H1 (cell line): ENCODE data around the gene PARP16. TPM values are rescaled to one million over a fixed set of nuclear protein-coding genes. Genes with fewer than 3 reads are reported as not detected.

Source experiments
- CTCF ChIA-PET: fragments of 300-600 bp; sonication (Branson Sonifier 250); formaldehyde crosslinking; loops from one replicate; lab custom pipeline; 2021; ENCODE audit not compliant: partially characterized antibody; lab: Charles Lee
- POLR2A ChIA-PET: fragments of 300-600 bp; sonication (Branson Sonifier 250); formaldehyde crosslinking; loops from one replicate; lab custom pipeline; 2021; ENCODE audit warnings: inconsistent platforms; ENCODE audit not compliant: partially characterized antibody; lab: Charles Lee
- DNase-seq, 2 experiments: peaks; one replicate each; pipeline versions ENCODE4 v3.0.0 to v3.0.0-alpha.2; 2010 to 2022; ENCODE audit warnings: low spot score in 2 of 2, low read depth in 1 of 2, mixed read lengths in 1 of 2
- FAIRE-seq: peaks from 2 replicates; lab custom pipeline; 2011; peaks lifted over from hg19 to GRCh38; lab: Jason Lieb, UNC
- H2AFZ ChIP-seq: 2 replicates; pipeline ENCODE4 v1.8.1; 2012; ENCODE audit warnings: low read length, inconsistent platforms
- H2AK5ac ChIP-seq: 2 replicates; pipeline ENCODE4 v1.6.1; 2013; ENCODE audit warnings: low read depth, low read length
- H2BK120ac ChIP-seq: replicated peaks from 2 replicates; pipeline ENCODE3; 2013; ENCODE audit warnings: low read depth, low read length, inconsistent platforms
- H2BK12ac ChIP-seq: 2 replicates; pipeline ENCODE4 v1.6.1; 2013; ENCODE audit warnings: low read depth, low read length
- H2BK15ac ChIP-seq: 2 replicates; pipeline ENCODE4 v1.6.1; 2013; ENCODE audit warnings: low read length
- H2BK20ac ChIP-seq: 2 replicates; pipeline ENCODE4 v1.6.1; 2013; ENCODE audit warnings: low read length
- H2BK5ac ChIP-seq: 2 replicates; pipeline ENCODE4 v1.6.1; 2013; ENCODE audit warnings: low read depth, low read length
- H3K14ac ChIP-seq: 2 replicates; pipeline ENCODE4 v1.6.1; 2013; ENCODE audit warnings: inconsistent platforms; ENCODE audit not compliant: insufficient read length
- H3K18ac ChIP-seq: 2 replicates; pipeline ENCODE4 v1.6.1; 2013; ENCODE audit warnings: low read length; ENCODE audit errors: extremely low read depth
- H3K23ac ChIP-seq: 2 replicates; pipeline ENCODE4 v1.6.1; 2013; ENCODE audit warnings: inconsistent platforms; ENCODE audit not compliant: insufficient read length
- H3K23me2 ChIP-seq: 2 replicates; pipeline ENCODE4 v1.6.1; 2013; ENCODE audit warnings: low read depth, low read length
- H3K27ac ChIP-seq: 2 replicates; pipeline ENCODE4 v1.6.1; 2011; ENCODE audit warnings: low read depth, low read length, inconsistent platforms
- H3K27me3 ChIP-seq, 4 experiments: replicated peaks in 1 of 4; 1 replicate in 1 of 4; 2 replicates in 3 of 4; pipeline versions ENCODE4 v1.6.1 to v1.8.1; 2011 to 2013; ENCODE audit warnings: low read length in 3 of 4, mild to moderate bottlenecking in 3 of 4, inconsistent platforms in 2 of 4, mixed read lengths in 2 of 4, moderate library complexity in 1 of 4; ENCODE audit not compliant: control insufficient read depth in 3 of 4, insufficient read depth in 3 of 4; ENCODE audit errors: extremely low read depth in 1 of 4
- H3K36me3 ChIP-seq, 4 experiments: 2 replicates each; pipeline versions ENCODE4 v1.6.1 to v1.8.1; 2011 to 2013; ENCODE audit warnings: mild to moderate bottlenecking in 4 of 4, low read length in 3 of 4, moderate library complexity in 2 of 4, control low read depth in 1 of 4, inconsistent platforms in 1 of 4; ENCODE audit not compliant: insufficient read depth in 4 of 4, control insufficient read depth in 2 of 4
- H3K4ac ChIP-seq: replicated peaks from 2 replicates; pipeline ENCODE3; 2013; ENCODE audit warnings: low read length, low read depth, mixed read lengths, inconsistent platforms; ENCODE audit not compliant: insufficient read length
- H3K4me1 ChIP-seq, 4 experiments: replicated peaks in 1 of 4; 1 replicate in 1 of 4; 2 replicates in 3 of 4; pipeline versions ENCODE4 v1.6.1 to v1.8.1; 2011 to 2013; ENCODE audit warnings: low read length in 3 of 4, inconsistent platforms in 2 of 4, mixed read lengths in 1 of 4; ENCODE audit not compliant: insufficient read depth in 4 of 4, control insufficient read depth in 3 of 4
- H3K4me2 ChIP-seq, 2 experiments: 2 replicates each; pipeline versions ENCODE4 v1.6.1 to v1.8.1; 2011 to 2013; ENCODE audit warnings: low read depth in 2 of 2, low read length in 2 of 2, control low read depth in 1 of 2, inconsistent platforms in 1 of 2, mild to moderate bottlenecking in 1 of 2; ENCODE audit not compliant: insufficient read depth in 1 of 2
- H3K4me3 ChIP-seq, 4 experiments: fragments of 200-600, 300-600 bp in 1 of 4; sonication (generic), shearing (Covaris generic), sonication (Bioruptor Twin) in 1 of 4; 2 replicates each; pipeline versions ENCODE4 v1.5.1 to v1.8.1; 2011 to 2016; ENCODE audit warnings: low read length in 4 of 4, low read depth in 3 of 4, control low read depth in 2 of 4, inconsistent platforms in 2 of 4, mild to moderate bottlenecking in 2 of 4, mixed read lengths in 1 of 4, moderate library complexity in 1 of 4; ENCODE audit not compliant: insufficient read depth in 2 of 4; ENCODE audit errors: extremely low read depth in 1 of 4
- H3K56ac ChIP-seq: replicated peaks from 2 replicates; pipeline ENCODE3; 2013; ENCODE audit warnings: low read depth, mild to moderate bottlenecking, mixed read lengths, low read length, inconsistent platforms; ENCODE audit not compliant: insufficient read length
- H3K79me1 ChIP-seq: 2 replicates; pipeline ENCODE4 v1.6.1; 2013; ENCODE audit warnings: low read depth, low read length, control low read depth
- H3K79me2 ChIP-seq, 2 experiments: 2 replicates each; pipeline versions ENCODE4 v1.6.1 to v1.8.1; 2012 to 2013; ENCODE audit warnings: low read length in 2 of 2, mild to moderate bottlenecking in 2 of 2, inconsistent platforms in 1 of 2; ENCODE audit not compliant: insufficient read depth in 2 of 2, control insufficient read depth in 1 of 2
- H3K9ac ChIP-seq, 4 experiments: replicated peaks in 1 of 4; 1 replicate in 1 of 4; 2 replicates in 3 of 4; pipeline versions ENCODE4 v1.6.1 to v1.8.1; 2011 to 2013; ENCODE audit warnings: low read depth in 3 of 4, low read length in 3 of 4, control low read depth in 2 of 4, mild to moderate bottlenecking in 2 of 4, moderate library complexity in 2 of 4, inconsistent platforms in 1 of 4; ENCODE audit errors: extremely low read depth in 1 of 4
- H3K9me3 ChIP-seq, 2 experiments: 2 replicates each; pipeline versions ENCODE4 v1.6.1 to v1.8.1; 2012 to 2013; ENCODE audit warnings: mild to moderate bottlenecking in 2 of 2, moderate library complexity in 2 of 2, control low read depth in 1 of 2, inconsistent platforms in 1 of 2, low read depth in 1 of 2, low read length in 1 of 2, mixed read lengths in 1 of 2; ENCODE audit not compliant: insufficient read depth in 2 of 2
- H4K20me1 ChIP-seq, 2 experiments: replicated peaks in 1 of 2; 2 replicates each; pipeline versions ENCODE3 to v1.8.1; 2011 to 2013; ENCODE audit warnings: inconsistent platforms in 2 of 2, low read length in 2 of 2, mild to moderate bottlenecking in 1 of 2; ENCODE audit not compliant: insufficient read depth in 2 of 2, control insufficient read depth in 1 of 2
- H4K5ac ChIP-seq: 2 replicates; pipeline ENCODE4 v1.6.1; 2013; ENCODE audit warnings: low read length, low read depth, mixed read lengths, inconsistent platforms; ENCODE audit not compliant: insufficient read length
- H4K8ac ChIP-seq: 2 replicates; pipeline ENCODE4 v1.8.0; 2013; ENCODE audit warnings: mild to moderate bottlenecking, moderate library complexity, low read length, inconsistent platforms; ENCODE audit not compliant: insufficient read depth; ENCODE audit errors: extremely low read depth
- H4K91ac ChIP-seq: replicated peaks from 2 replicates; pipeline ENCODE3; 2013; ENCODE audit warnings: low read length, mixed read lengths, inconsistent platforms; ENCODE audit not compliant: insufficient read length
- CHD1 ChIP-seq: IDR thresholded peaks from 2 replicates; pipeline ENCODE4 v1.6.1; 2012; ENCODE audit warnings: low read depth, low read length, improper control_type of control experiment
- CTCF ChIP-seq, 3 experiments: IDR thresholded peaks; 1 replicate in 2 of 3; 2 replicates in 1 of 3; pipeline versions ENCODE4 v1.5.1 to v1.6.1; 2011; ENCODE audit warnings: low read length in 3 of 3, mild to moderate bottlenecking in 3 of 3, inconsistent platforms in 2 of 3, low read depth in 1 of 3, moderate library complexity in 1 of 3; ENCODE audit not compliant: insufficient read depth in 1 of 3; ENCODE audit errors: control extremely low read depth in 1 of 3
- EP300 ChIP-seq, 2 experiments: IDR thresholded peaks; 1 replicate in 1 of 2; 2 replicates in 1 of 2; pipeline ENCODE4 v1.6.1; 2011 to 2012; ENCODE audit warnings: low read depth in 2 of 2, low read length in 2 of 2, mild to moderate bottlenecking in 2 of 2, borderline replicate concordance in 1 of 2, inconsistent platforms in 1 of 2, moderate library complexity in 1 of 2
- HDAC6 ChIP-seq: IDR thresholded peaks from one replicate; pipeline ENCODE4 v1.7.1; 2012; ENCODE audit warnings: low read depth, mild to moderate bottlenecking, inconsistent platforms, low read length, moderate library complexity
- JUN ChIP-seq: IDR thresholded peaks from 2 replicates; pipeline ENCODE4 v1.6.1; 2011; ENCODE audit warnings: low read depth, mild to moderate bottlenecking, improper control_type of control experiment, low read length
- KDM1A ChIP-seq: fragments of 200-600, 300-600 bp; sonication (generic); IDR thresholded peaks from 2 replicates; pipeline ENCODE4 v1.7.1; 2016; ENCODE audit warnings: mild to moderate bottlenecking, low read length, borderline replicate concordance
- POLR2A ChIP-seq, 2 experiments: IDR thresholded peaks; 1 replicate in 1 of 2; 2 replicates in 1 of 2; pipeline ENCODE4 v1.6.1; 2011; ENCODE audit warnings: low read depth in 2 of 2, low read length in 2 of 2, mild to moderate bottlenecking in 2 of 2; ENCODE audit errors: control extremely low read depth in 1 of 2
- SIN3A ChIP-seq, 2 experiments: IDR thresholded peaks in 1 of 2; conservative IDR thresholded peaks in 1 of 2; 2 replicates each; pipeline ENCODE4 v1.6.1; 2011 to 2012; ENCODE audit warnings: low read length in 2 of 2, improper control_type of control experiment in 1 of 2, low read depth in 1 of 2, mild to moderate bottlenecking in 1 of 2
- SP1 ChIP-seq: IDR thresholded peaks from 2 replicates; pipeline ENCODE4 v1.6.1; 2011; ENCODE audit warnings: low read depth, low read length
- SP2 ChIP-seq: IDR thresholded peaks from 2 replicates; pipeline ENCODE4 v1.6.1; 2012; ENCODE audit warnings: mild to moderate bottlenecking, low read length, inconsistent platforms
- SUZ12 ChIP-seq: fragments of 200-600 bp; sonication (generic); IDR thresholded peaks from 2 replicates; pipeline ENCODE4 v1.6.1; 2012; ENCODE audit warnings: mild to moderate bottlenecking, inconsistent platforms, low read length, moderate library complexity, mixed read lengths
- TBP ChIP-seq: IDR thresholded peaks from 2 replicates; pipeline ENCODE4 v1.6.1; 2011; ENCODE audit warnings: low read depth, low read length, improper control_type of control experiment
- WGBS, 2 experiments: shearing (Covaris generic) in 1 of 2; methylation state at CpG; one replicate each; pipeline versions ENCODE4 v1.1.6 to v1.1.7; 2013 to 2015; ENCODE audit warnings: low lambda C conversion rate in 2 of 2, mixed read lengths in 2 of 2, inconsistent platforms in 1 of 2, low coverage in 1 of 2, missing lambda C conversion rate in 1 of 2; ENCODE audit not compliant: insufficient replicate concordance in 2 of 2, insufficient coverage in 1 of 2, insufficient read length in 1 of 2; ENCODE audit errors: extremely low coverage in 1 of 2, missing lambda C conversion rate in 1 of 2; 5-methylcytosine and 5-hydroxymethylcytosine counted together
- polyA plus RNA-seq, 7 experiments: library from polyadenylated mRNA; depleted of rRNA in 3 of 7; stranded (reverse) in 5 of 7; unstranded in 2 of 7; fragments of >200 nt in 5 of 7; fragments of 200-250 nt in 2 of 7; gene quantifications; 1 replicate in 5 of 7; 2 replicates in 1 of 7; 4 replicates in 1 of 7; pipeline versions ENCODE4 v1.2.1 to v1.2.3, GENCODE V29; 2011 to 2013; ENCODE audit warnings: missing spikeins in 2 of 7, mixed read lengths in 2 of 7
- total RNA-seq: library from RNA; stranded (reverse); fragmentation: NEBNext Ultra II Directional; extraction: Animal tissue kit (Norgen Biotek cat#: 25700); gene quantifications from 2 replicates; pipeline ENCODE4 v1.2.1, GENCODE V29; 2021

The PARP16 gene
- total and polyA plus RNA-seq, 2 of the 8 experiments (the other 6 are each of a cell fraction or from before 2014, with no cell fraction given): 3.7 to 5.0 TPM

GRCh38 chr15:65223996-65224395 is 62.7 kb downstream of the PARP16 start:
- no peak for FAIRE-seq
- no peaks in the 10 kb centered on the region for H3K36me3 ChIP-seq
- CTCF ChIA-PET: interaction anchor here (0.9 to 5.6 kb wide), 5 partner anchors 12 to 47 kb away, joined by 3 to 43 read pairs (median 4); partner anchors contain the start of gene CILP
- TF ChIP-seq HDAC6 (no peak), CTCF (IDR thresholded peaks at IDR 0.05; ENCODE audit: control extremely low read depth in 1 of 3, insufficient read depth in 1 of 3, low read depth in 1 of 3, low read length in 3 of 3) (no peak), SP2 (no peak), JUN (no peak), CHD1 (no peak), POLR2A (IDR thresholded peaks at IDR 0.05; ENCODE audit: control extremely low read depth in 1 of 2, low read depth in 2 of 2, low read length in 2 of 2) (no peak), TBP (no peak), SUZ12 (no peak), EP300 (IDR thresholded peaks at IDR 0.05; ENCODE audit: borderline replicate concordance in 1 of 2, low read depth in 2 of 2, low read length in 2 of 2) (no peak), SIN3A (conservative IDR thresholded peaks at IDR 0.05 in 1 of 2, IDR thresholded peaks at IDR 0.05 in 1 of 2; ENCODE audit: low read depth in 1 of 2, low read length in 2 of 2) (no peak), SP1 (no peak), KDM1A (no peak)

More at GRCh38 chr15:65223996-65224395, 62.7 kb downstream of the PARP16 start:
- no peak overlapping the region for H3K9ac ChIP-seq
- H3K79me2 ChIP-seq: no peaks in the 10 kb centered on the region
- H2BK120ac ChIP-seq: no peak overlapping the region
- no peak overlapping the region for H3K4ac ChIP-seq
- H4K91ac ChIP-seq: no peak overlapping the region
- no peak overlapping the region for H3K56ac ChIP-seq
- no peak overlapping the region for H2AK5ac ChIP-seq
- H2AFZ ChIP-seq: no peak overlapping the region
- H3K9me3 ChIP-seq: no peaks in the 10 kb centered on the region
- POLR2A ChIA-PET: no interaction called here
- H4K8ac ChIP-seq: no peak overlapping the region
- no peak overlapping the region for H4K5ac ChIP-seq
- no peak overlapping the region for H3K4me3 ChIP-seq
- no peaks in the 10 kb centered on the region for H3K27me3 ChIP-seq
- peaks cover 0 to 4% (median 2%) of the 10 kb centered on the region in 4 experiments; a peak in 4 of 7 replicates for H3K4me1 ChIP-seq
- H2BK5ac ChIP-seq: no peak overlapping the region
- H2BK15ac ChIP-seq: no peak overlapping the region
- H2BK12ac ChIP-seq: no peak overlapping the region
- H3K14ac ChIP-seq: no peak overlapping the region
- no peak overlapping the region for H2BK20ac ChIP-seq
- no peaks in the 10 kb centered on the region for H3K79me1 ChIP-seq
- no peak overlapping the region for H3K27ac ChIP-seq
- no peak overlapping the region for H3K4me2 ChIP-seq
- no peak overlapping the region for H3K18ac ChIP-seq
- H3K23me2 ChIP-seq: no peaks in the 10 kb centered on the region
- no peak overlapping the region for H3K23ac ChIP-seq
- no peaks in the 10 kb centered on the region for H4K20me1 ChIP-seq
- no peak for DNase-seq
- 90% methylated on average over 6 of the region's 6 CpGs; no CpG with 5 or more reads in 1 of the 2 experiments for WGBS, 2 experiments
